ENCODE results near the gene FIGNL1.

GRCh38 chr7:50399635-50400034, 50.5 kb downstream of the FIGNL1 start:
- TF ChIP-seq EZH2 (IDR thresholded peaks at IDR 0.05) (no peak), POLR2AphosphoS5 (IDR thresholded peaks at IDR 0.05; ENCODE audit: borderline replicate concordance, low read depth, low read length) (no peak)

Measured in SK-N-MC (cell line).